HG02623 (cell line): ENCODE data around the gene TEK.

Experiments used
- ATAC-seq: cut with Tn5 transposase; IDR thresholded peaks from one replicate; pipeline ENCODE4 v1.9.1; 2021; ENCODE audit warnings: moderate library complexity; ENCODE audit not compliant: unreplicated experiment

TEK gene

GRCh38 chr9:27176971-27177370 lies 67.9 kb downstream of the TEK start:
- no peak for ATAC-seq

GRCh38 chr9:27179245-27179865 lies 70.3 kb downstream of the TEK start:
- no peak for ATAC-seq

GRCh38 chr9:27181381-27181780 lies 72.4 kb downstream of the TEK start:
- no peak for ATAC-seq

GRCh38 chr9:27182421-27182820 lies 73.4 kb downstream of the TEK start:
- ATAC-seq, result no peak

- ATAC-seq, result no peak
Observed at GRCh38 chr9:27183131-27183530, 74.1 kb downstream of the TEK start.

- ATAC-seq, result no peak
Observed at GRCh38 chr9:27183701-27184100, 74.7 kb downstream of the TEK start.

GRCh38 chr9:27184556-27185351 lies 75.7 kb downstream of the TEK start:
- ATAC-seq, result no peak

GRCh38 chr9:27188426-27188825 lies 79.4 kb downstream of the TEK start:
- no peak for ATAC-seq

- ATAC-seq, result no peak
Observed at GRCh38 chr9:27189426-27189825, 80.4 kb downstream of the TEK start.

GRCh38 chr9:27192291-27192960 lies 83.4 kb downstream of the TEK start:
- ATAC-seq, result no peak

GRCh38 chr9:27193886-27194285 lies 84.9 kb downstream of the TEK start:
- ATAC-seq, result no peak

- no peak for ATAC-seq
Observed at GRCh38 chr9:27194401-27195091, 85.5 kb downstream of the TEK start.

- no peak for ATAC-seq
Observed at GRCh38 chr9:27195191-27195590, 86.2 kb downstream of the TEK start.

- no peak for ATAC-seq
Observed at GRCh38 chr9:27196383-27196782, 87.4 kb downstream of the TEK start.

GRCh38 chr9:27198190-27198589 lies 89.2 kb downstream of the TEK start:
- no peak for ATAC-seq

GRCh38 chr9:27202056-27202455 lies 93.0 kb downstream of the TEK start:
- no peak for ATAC-seq

GRCh38 chr9:27203783-27204182 lies 94.8 kb downstream of the TEK start:
- ATAC-seq, result no peak

- ATAC-seq, result no peak
Observed at GRCh38 chr9:27204578-27204977, 95.6 kb downstream of the TEK start.

- ATAC-seq, result no peak
Observed at GRCh38 chr9:27205198-27205597, 96.2 kb downstream of the TEK start.

GRCh38 chr9:27206041-27206440 lies 97.0 kb downstream of the TEK start:
- no peak for ATAC-seq

GRCh38 chr9:27209034-27209433 lies 100.0 kb downstream of the TEK start:
- no peak for ATAC-seq
